ENCODE data around the gene CLEC2D.
A peak's percentile ranks its signal among the peaks of the same experiment; 100 is the strongest.
"Not testable (repeated sequence)": the region's sequence is repeated elsewhere in the genome, so short reads cannot be mapped to it uniquely, and the experiment has no call there.

Gene CLEC2D, protein sequence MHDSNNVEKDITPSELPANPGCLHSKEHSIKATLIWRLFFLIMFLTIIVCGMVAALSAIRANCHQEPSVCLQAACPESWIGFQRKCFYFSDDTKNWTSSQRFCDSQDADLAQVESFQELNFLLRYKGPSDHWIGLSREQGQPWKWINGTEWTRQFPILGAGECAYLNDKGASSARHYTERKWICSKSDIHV

DNA sequence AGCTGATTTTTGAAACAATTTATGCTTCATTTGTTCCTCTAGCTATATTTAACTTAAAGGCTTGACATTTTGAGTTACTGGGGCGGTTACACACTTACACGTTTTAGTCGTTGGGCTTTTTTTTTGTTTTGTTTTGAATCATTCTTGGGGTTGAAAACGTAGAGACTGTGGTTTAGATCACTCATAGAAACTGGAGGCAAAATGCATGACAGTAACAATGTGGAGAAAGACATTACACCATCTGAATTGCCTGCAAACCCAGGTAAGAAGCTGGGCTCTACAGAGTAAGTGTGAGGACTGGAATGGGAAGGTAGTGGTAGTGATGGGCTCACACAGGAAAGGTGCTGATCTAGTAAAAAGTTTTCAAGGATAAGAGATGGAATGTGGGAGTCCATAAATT lies at the start of gene CLEC2D:
CLEC2D (plus strand) TSS at position 180 of the 400 bp plus-strand sequence; CDS start at position 202, 22 bp downstream.
- peak; percentile 46 to 81 for DNase-seq

DNA sequence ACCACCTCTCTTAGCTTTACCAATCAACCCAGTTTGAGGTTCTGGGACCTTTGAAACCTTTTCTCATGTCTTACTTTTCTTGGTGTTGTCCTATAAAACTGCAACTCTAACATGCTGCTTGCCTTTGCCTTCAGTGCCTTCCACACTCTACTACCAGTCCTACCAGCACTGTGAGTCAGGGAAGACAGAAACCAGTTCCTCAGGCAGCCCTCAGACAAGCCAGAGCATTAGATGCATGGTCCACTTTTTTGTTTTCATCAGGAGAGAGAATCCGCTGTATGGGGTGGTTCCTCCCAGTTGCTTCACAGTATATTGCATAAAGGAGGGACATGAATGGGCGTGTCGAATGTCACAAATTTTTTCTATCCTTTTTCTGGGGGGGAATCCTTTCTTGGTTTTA lies 44.5 kb upstream of the CLEC2D start:
- no peak for DNase-seq

DNA sequence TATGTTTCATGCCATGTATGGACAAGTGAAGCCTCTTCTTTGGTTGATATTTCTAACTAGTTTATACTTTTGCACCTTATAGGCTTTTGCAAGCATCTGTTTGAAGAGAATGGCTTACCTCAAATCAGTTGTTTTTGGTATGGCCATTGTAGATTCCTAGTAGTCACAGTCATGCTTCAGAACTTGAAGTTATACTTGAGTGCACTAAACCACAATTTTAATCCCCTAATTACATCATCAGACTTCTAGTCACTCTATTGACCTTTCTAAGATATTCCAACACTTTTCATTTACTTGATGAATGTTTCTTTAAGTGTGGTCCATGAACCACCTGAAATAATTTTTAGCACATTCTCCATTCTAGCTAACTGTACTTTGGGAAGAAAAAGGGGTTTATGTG lies 43.2 kb upstream of the CLEC2D start:
- no peak for DNase-seq

DNA sequence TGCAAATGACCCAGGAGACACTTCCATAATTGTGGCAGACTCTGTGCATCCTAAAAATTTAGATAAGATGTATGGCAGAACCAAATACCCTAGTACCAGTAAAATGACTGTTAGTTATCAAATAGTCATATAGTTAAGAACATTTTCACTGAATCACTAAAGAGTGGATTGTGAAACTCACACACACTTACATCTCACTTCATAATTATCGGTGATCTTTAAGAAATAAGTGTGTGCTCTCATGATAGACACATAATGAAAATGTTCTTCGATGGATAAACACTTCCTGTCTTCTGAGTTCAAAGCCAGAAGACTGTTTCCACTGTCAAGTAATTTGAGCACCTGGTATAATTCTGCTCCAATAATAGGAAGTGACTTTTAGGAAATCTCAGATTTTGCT lies 42.7 kb upstream of the CLEC2D start:
- no peak for DNase-seq

DNA sequence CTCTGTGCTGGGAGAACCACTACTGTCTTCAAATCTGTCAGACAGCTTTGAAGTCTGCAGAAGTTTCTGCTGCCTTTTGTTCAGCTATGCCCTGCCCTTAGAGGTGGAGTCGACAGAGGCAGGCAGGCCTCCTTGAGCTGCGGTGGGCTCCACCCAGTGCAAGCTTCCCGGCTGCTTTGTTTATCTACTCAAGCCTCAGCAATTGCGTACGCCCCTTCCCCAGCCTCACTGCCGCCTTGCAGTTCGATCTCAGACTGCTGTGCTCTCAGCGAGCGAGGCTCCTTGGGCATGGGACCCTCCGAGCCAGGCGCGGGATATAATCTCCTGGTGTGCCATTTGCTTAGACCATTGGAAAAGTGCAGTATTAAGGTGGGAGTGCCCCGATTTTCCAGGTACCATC lies 36.7 kb upstream of the CLEC2D start:
- no peak for DNase-seq

DNA sequence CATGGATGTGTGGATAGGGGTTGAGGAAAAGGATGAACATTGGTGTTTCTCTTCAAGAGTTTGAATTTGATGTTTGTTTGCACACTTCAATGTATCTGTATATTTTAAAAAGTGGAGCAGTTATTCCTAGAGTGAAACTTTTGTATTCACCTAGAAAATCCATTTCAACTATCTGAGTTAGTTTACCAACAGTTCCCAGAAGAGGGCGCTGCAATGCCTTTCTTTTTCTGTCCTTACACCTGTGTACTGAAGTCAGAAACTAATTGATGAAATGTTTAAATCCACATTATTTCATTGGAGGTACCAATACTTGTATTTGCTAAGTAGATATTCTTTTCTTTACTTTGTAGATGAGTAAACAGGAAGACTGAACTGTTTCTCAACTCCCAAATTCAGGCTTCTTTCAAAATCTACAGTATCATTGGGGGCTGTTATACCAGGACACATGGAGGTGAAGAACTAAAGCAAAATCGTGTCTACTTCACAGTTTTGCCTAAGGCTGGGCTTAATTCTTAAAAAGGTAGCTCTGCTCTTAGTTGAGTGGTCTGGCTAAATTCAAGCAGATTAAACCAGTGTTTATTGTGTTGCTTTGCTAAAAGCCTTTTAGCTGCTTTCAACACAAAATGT lies 35.2 kb upstream of the CLEC2D start:
- peak; percentile 73 to 85 for DNase-seq

DNA sequence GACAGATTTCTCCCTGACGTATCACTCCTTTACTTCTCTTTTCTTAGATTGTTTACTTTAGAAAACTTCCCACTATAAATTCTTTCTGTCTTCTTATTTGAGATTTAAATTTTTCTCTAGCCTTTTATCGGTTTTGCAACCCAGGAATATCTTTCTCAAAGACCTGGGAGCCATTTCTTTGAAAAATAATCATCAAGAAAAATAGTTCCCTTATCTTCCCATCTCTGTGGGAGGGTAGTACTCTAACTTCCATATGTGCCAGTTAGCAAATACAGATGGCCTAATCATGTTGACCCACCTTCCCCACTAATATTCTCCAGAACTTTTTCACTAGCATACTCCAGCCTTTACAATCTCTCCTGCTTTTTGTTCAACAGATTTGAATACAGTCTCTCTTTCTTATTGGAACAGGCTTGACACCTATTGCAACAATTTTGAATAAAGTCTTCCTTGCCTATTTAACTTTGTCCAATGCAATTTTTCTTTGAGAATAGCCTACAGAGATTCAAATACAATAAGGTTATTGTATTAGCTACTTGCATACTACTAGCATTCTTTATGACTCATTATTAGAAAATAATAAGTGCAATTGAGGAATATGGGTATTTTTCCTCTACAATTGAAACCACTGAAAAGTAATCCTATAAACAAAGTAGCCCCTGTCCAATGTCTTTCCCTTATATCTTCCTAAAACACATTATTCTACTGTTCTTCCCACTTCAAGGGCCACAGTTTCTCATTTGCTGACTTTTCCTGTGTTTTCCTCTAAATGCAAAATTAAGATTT lies 34.4 kb upstream of the CLEC2D start:
- DNase-seq, result no peak

DNA sequence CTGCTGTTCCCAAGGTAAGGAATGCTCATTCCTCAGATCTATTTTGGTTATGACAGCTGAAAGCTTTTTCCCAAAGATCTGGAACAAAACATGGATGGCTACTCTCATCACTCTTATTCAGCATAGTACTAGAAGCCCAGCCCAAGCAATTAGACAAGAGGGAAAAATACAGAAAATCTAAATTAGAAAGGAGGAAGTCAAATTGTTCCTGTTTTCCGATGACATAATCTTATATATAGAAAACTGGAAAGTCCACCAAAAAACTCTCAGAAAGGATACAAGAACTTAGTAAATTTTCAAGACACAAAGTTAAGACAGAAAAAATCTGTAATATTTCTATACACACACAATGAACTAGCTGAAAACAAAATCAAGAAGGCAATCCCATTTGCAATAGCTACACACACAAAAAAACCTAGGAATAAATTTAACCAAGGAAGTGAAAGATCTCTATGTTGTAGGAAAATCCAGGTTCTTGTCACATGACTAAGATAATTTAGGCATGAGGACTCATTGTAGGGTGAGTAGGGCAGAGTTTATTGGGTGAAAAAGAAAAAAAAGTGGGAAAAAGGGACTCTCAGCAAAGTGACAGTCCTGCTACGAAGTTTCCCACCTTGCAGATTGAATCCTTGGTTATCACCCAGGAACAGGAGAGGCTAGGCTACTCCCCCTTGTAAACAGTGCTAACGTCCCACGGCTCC lies 33.2 kb upstream of the CLEC2D start:
- DNase-seq, result no peak

DNA sequence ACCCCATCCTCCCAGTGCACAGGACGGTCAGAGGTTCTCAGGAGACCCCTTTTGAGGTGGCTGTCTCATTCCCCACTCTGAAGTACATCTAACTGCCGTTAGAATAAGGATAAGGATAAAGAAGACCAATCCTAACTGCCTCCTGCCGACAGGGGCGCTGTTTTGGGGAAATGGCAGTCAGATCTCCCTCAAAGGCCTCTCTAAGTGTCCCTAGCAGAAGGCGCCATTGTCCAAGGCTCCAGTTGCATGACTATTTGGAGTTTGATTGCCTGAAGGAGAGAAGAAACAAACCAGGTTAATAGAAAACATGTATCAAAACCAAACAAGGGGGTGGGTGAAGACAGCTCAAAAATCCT lies 32.7 kb upstream of the CLEC2D start:
- no peak for DNase-seq

DNA sequence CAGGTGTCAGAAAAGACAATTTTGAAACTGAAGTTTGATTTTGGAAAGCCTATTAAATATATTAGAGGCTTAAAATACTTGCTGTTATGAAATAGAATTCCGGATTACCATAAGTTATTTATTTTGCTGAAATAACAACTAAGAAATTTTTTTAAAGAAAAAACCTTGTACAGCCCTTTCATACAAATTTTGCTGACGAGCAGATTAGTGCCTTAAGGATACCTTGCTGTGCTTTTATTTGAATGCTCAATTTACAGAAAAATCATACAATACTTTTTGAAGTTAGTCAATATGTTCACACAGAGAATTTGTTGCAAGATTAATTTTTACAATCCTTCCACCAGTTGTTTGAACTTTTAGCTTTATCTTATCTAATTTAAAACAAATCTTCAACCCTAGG lies 29.5 kb upstream of the CLEC2D start:
- DNase-seq, result no peak

DNA sequence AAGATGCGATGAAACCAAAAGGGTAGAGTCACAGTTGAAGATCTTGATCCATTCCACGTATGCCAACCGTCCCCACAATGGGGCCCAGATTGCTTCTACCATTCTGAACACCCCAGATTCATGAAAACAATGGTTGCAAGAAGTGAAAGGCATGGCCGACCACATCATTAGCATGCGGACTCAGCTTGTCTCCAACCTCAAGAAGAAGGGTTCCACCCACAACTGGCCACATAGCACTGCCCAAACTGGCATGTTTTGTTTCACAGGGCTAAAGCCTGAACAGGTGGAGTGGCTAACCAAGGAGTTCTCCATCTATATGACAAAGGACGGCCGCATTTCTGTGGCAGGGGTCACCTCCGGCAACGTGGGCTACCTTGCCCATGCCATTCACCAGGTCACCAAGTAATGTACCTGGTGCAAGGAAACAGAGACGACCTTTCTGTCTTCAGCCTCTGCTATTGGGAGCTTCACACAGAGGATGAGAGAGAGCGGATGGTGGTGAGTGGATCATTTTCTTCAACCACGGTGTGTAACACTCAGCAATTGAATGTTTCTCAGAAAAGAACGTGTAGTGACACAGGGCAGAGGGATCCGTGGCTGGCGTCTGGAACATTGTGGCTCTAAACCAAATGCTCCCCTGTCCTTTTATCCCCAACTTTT lies 26.8 kb upstream of the CLEC2D start:
- no peak for DNase-seq

DNA sequence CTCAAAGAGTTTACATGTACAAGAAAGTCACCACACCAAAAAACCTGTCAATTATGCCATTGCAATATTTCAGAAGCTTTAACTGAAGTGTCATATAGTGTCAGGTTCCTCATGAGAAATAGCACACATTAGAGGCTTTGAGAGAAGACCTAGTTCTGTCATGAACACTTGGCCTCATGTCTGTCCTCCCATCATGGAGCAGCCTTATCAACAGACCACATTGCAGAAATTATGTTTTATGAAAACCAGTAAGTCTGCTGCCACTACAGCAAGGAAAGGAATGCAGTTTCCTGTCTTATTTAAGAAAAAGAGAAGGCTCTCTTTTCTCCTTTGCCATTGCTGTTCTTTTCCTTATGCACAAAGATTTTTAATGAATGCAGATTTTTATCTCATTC lies 26.2 kb upstream of the CLEC2D start:
- DNase-seq, result no peak

DNA sequence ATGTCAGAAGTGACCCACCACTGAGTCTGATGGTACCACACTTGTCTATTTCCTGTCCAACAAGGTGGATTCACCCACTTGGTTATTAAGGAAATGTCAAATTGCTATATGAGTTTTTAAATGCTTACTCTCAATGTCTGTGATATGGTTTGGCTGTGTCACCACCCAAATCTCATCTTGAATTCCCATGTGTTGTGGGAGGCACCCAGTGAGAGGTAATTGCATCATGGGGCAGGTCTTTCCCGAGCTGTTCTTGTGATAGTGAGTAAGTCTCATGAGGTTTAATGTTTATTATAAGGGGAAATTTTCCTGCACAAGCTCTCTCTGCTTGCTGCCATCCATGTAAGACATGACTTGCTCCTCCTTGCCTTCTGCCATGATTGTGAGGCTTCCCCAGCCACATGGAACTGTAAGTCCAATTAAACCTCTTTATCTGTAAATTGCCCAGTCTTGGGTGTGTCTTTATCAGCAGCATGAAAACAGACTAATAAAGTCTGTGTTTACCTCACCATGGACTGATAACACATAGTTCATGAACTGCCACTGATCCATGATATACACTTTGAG lies 24.4 kb upstream of the CLEC2D start:
- DNase-seq, result not testable (repeated sequence)

DNA sequence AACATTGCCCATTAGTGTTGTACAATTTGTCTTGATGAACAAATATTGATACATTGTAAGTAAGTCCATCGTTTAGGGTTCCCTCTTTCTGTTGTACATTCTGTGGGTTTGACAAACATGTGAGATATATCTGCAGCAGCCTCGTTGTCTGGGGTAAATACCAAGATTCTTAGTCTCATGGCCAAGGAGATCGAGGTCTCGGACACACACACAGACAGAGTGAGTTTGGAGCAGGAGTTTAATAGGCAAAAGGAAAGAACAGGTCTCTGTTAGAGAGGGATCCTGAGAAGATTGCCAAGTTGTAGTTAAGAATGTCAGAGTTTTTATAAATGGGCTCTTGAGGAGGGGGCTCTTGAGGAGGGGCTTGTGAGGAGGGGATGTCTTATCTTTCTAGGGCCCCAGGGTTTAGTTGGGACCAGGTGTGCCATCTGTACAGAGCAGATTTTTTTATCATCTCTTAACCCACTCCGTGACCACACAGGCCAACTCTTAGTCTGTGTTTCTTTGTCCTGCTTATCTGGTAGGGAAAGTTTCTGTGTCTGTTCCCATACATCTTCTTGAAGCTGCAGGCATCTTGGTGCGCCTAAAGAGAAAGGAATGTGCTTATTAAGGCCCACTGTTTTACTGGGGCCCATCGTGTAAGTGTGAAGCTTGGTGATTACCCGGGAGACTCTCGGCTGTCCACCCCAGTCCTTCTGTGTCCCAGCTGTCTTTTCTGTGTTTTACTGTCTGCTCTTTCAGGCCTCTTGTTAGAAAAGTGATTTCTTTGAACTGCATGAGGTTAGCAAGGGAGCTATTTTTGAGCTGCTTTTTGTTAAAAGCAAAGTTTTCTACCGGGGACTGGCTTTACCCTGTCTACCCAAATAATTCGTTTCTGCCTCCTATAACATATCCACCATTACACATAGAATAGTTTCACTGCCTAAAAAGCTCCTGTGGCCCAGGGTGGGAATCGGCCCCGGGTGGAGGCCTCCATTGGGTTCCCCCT lies 22.4 kb upstream of the CLEC2D start:
- DNase-seq, result peak in 1 of 2 donors; percentile 57

DNA sequence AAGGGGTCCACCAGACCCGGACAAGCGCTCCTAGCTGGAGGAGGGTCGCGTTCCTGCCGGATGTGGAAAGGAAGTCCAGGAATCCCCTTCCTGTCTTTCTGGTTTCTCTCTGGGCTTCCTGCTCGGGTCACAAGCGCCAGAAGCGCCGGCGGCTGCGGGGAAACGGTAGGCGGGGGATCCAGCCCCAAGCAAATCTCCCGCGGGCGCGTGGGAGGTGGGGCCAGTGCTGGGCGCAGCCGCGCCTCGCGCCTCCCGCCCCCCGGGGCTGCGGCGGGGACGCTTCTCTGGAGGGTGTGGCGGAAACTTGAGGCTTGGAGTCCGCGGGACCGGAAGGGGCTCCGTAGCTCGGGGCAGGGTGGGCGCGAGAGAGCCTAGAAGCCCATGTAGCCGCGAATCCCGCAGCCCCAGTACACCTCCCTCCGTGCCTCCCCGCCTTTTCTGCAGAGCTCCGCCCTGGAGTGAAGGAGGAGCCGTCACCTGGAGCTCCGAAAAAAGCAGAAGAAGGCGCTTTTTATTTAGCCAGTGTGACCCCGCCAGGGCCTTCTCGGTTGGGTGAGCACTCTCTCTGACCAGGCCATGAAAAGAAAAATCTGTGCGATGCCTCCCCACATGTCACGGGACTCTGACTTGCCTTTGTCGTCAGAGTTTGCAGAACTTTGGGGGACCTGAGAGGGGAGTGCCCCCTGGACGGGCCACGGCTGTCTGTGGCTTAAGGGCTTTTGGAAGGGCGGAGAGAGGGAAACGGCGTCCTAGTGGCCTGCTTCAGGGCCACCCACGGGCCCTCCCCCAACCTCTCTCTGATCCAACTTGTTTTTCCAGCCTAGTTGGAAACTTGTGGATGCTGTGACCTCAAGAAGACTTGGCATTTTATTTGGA lies 21.4 kb upstream of the CLEC2D start:
- peak; percentile 92 to 94 for DNase-seq

DNA sequence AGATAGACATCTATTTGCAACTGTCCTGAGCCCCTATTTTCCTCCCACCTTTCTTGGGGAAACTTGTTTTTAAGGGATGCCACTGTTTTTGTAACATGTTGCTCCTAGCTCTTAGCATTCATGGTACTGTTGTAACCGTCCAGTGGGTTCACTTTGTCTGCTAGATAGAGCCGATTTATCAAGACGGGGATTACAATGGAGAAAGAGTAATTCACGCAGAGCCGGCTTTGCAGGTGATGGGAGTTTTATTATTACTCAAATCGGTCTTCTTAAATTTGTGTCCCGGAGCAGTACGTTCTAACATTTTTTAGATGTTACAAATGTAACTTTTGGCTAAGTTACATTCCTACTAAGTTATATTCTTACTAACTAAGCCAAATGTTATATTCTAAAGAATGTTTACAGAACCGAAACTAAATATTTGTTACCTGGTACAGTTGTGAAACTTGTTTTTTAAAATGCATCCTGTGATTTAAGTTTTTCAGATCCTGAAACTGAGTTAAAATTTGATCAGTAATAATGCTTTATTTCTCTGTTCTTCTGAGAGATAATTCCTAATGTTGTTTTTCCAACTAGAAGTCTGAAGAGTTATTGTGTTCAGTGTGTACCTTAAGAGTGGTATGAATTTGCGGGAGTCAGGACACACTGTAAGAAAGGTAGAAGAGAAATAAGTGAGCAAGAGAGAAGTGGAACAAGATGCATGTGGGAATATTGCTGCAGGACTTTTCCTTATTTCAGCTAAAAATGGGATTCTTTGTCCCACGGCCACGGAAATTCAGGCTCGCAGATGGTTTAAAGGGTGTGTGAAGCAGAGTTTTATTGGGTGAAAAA lies 20.6 kb upstream of the CLEC2D start:
- peak; percentile 24 to 46 for DNase-seq

DNA sequence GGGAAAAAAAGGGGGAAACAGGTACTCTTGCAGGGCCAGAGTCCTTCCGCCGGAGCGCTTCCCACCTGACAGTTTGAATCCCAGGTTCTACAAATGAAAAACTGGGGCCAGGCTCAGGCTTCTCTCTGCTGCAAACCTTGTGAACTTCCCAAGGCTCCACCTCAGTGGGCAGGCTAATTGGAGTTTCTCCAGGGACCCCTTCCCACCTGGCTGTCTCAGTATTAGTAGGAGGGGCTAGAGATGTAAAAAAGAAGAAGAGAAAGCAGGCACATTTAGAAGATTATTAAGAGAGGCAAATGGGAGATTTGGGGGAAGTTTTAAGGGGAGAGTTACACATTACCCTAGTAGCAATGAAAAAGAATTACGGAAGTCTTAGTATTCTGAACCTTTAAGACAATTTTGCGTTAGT lies 20.0 kb upstream of the CLEC2D start:
- DNase-seq, result peak; percentile 52 to 56

DNA sequence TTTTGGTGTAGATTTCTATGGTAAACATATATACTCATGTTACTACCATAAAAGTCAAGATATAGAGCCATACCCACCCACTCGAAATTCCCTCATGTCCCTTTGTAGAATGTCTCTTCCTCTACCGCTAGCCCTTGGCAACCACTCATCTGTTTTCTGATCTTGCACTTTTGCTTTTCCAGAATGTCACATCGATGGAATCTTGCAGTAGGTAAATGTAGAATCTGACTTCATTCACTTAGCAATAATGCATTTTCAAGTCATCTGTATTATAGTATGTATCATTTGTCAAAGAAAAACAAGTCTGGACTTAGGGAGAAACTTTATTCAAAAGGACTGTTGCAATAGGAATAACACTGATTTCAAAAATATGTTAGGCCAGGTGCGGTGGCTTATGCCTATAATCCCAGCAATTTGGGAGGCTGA lies 19.3 kb upstream of the CLEC2D start:
- peak in 1 of 2 donors; percentile 36 for DNase-seq

DNA sequence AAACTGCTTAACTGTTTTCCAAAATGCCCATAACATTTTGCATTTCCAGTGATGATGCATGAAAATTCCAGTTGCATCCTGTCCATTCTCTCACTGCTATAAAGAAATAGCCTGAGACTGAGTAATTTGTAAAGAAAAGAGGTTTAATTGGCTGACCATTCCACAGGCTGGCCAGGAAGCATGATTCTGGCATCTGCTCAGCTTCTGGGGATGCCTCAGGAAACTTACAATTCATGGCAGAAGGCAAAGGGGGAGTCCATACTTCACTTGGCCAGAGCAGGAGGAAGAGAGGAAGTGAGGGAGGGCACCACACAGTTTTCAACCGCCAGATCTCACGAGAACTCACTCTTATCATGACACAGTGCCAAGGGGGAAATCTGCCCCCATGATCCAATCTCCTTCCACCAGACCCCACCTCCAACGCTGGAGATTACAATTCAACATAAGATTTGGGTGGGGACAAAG lies 18.2 kb upstream of the CLEC2D start:
- DNase-seq, result peak; percentile 44 to 73
